GM12873 (cell line): Measurements from ENCODE around the gene LCN15.

Source experiments
- CTCF ChIP-seq: IDR thresholded peaks from 2 replicates; pipeline ENCODE4 v1.5.1; 2012; ENCODE audit warnings: low read depth, mild to moderate bottlenecking, moderate library complexity, low read length, control low read depth; ENCODE audit not compliant: insufficient read depth; ENCODE audit errors: missing control alignments

LCN15 gene

GRCh38 chr9:136798708-136799078, 34.4 kb upstream of the LCN15 start:
- no peak for TF ChIP-seq CTCF

GRCh38 chr9:136796238-136796774, 32.0 kb upstream of the LCN15 start, which contains the start of gene CCDC183:
Gene CCDC183 (plus strand): TSS chr9:136796338. CDS start chr9:136796398, 60 bp downstream.
- TF ChIP-seq CTCF = no peak

- TF ChIP-seq CTCF = no peak
These were observed 30.7 kb upstream of the LCN15 start for GRCh38 chr9:136795000-136795348.

GRCh38 chr9:136794281-136794999, 30.1 kb upstream of the LCN15 start:
- TF ChIP-seq CTCF = no peak

- TF ChIP-seq CTCF = no peak
These were observed 29.0 kb upstream of the LCN15 start for GRCh38 chr9:136793086-136793946.

- no peak for TF ChIP-seq CTCF
These were observed 28.2 kb upstream of the LCN15 start for GRCh38 chr9:136792321-136793085.
